ENCODE measurements around the gene VMAC. TPM values are rescaled to one million over a fixed set of nuclear protein-coding genes. Genes with fewer than 3 reads are reported as not detected.

Gene VMAC
- total RNA-seq, 2 donors from 2014 or later = 5.9 TPM

DNA sequence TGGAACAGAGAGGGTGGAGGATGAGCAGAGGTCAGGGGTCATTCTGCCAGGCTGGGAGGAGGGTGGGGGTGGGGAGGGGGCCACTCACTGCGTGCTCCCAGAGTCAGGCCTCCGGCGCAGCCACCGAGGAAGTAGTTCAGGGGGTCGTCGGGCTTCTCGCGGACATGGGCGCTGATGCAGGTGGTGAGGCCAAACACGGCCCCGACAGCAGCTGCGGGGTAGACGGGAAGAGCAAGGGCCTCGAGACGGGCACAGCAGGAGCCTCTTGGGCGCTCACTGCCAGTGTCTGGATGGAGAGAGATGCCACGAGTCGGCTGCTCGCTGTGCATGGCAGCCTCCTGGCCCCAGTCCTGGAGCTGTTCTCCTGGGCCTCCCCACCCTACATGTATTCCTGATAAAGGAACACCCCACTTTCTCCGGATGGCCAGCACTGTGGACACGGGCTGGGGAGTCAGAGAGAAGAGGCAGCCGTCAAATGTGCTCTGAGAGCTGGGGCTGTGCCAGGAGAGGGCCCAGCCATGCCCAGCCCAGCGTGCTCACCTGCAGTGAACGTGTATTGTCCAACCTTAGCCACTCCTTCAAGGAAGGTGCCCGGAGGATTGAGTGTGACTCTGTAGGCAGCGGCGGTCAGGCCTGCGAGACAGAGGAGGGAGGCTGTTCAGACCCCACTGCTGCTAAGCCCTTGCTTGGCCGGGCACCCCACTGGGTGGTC, 8.2 kb upstream of the VMAC start:
- Mint-ChIP-seq H3K27ac (no peak overlapping the region), H3K36me3 (ENCODE audit: low read depth) (peaks cover 18% of the 10 kb centered on the region), H3K9me3 (no peaks in the 10 kb centered on the region), H3K4me1 (peaks cover 3% of the 10 kb centered on the region), H3K4me3 (no peak overlapping the region), H3K27me3 (ENCODE audit: insufficient read depth) (no peaks in the 10 kb centered on the region)
- no peaks in the 10 kb centered on the region for H3K9me3 ChIP-seq (ENCODE audit: control insufficient read depth, low read length)
- no peaks in the 10 kb centered on the region for H3K4me1 ChIP-seq (ENCODE audit: control insufficient read depth, insufficient read depth, low read length)
- no peak overlapping the region for H3K9ac ChIP-seq (ENCODE audit: extremely low read depth, low read length, poor library complexity, severe bottlenecking)
- TF ChIP-seq, protein P1, sequence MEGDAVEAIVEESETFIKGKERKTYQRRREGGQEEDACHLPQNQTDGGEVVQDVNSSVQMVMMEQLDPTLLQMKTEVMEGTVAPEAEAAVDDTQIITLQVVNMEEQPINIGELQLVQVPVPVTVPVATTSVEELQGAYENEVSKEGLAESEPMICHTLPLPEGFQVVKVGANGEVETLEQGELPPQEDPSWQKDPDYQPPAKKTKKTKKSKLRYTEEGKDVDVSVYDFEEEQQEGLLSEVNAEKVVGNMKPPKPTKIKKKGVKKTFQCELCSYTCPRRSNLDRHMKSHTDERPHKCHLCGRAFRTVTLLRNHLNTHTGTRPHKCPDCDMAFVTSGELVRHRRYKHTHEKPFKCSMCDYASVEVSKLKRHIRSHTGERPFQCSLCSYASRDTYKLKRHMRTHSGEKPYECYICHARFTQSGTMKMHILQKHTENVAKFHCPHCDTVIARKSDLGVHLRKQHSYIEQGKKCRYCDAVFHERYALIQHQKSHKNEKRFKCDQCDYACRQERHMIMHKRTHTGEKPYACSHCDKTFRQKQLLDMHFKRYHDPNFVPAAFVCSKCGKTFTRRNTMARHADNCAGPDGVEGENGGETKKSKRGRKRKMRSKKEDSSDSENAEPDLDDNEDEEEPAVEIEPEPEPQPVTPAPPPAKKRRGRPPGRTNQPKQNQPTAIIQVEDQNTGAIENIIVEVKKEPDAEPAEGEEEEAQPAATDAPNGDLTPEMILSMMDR (conservative IDR thresholded peaks at IDR 0.05) = no peak
- H3K27ac ChIP-seq (ENCODE audit: low read depth, low read length) = no peak overlapping the region
- H3K27me3 ChIP-seq (ENCODE audit: control insufficient read depth, insufficient read depth, low read length, poor library complexity, severe bottlenecking) = no peaks in the 10 kb centered on the region
- no peak overlapping the region for H3K4me3 ChIP-seq (ENCODE audit: low read length)
- WGBS, 2 experiments (ENCODE audit: insufficient coverage in 1 of 2, insufficient read length in 1 of 2) = 92 to 94% methylated on average over 11 to 29 of the region's 29 CpGs
- no peak for DNase-seq
- peaks cover 6% of the 10 kb centered on the region for H3K36me3 ChIP-seq (ENCODE audit: control insufficient read depth, insufficient read depth, low read length)

DNA sequence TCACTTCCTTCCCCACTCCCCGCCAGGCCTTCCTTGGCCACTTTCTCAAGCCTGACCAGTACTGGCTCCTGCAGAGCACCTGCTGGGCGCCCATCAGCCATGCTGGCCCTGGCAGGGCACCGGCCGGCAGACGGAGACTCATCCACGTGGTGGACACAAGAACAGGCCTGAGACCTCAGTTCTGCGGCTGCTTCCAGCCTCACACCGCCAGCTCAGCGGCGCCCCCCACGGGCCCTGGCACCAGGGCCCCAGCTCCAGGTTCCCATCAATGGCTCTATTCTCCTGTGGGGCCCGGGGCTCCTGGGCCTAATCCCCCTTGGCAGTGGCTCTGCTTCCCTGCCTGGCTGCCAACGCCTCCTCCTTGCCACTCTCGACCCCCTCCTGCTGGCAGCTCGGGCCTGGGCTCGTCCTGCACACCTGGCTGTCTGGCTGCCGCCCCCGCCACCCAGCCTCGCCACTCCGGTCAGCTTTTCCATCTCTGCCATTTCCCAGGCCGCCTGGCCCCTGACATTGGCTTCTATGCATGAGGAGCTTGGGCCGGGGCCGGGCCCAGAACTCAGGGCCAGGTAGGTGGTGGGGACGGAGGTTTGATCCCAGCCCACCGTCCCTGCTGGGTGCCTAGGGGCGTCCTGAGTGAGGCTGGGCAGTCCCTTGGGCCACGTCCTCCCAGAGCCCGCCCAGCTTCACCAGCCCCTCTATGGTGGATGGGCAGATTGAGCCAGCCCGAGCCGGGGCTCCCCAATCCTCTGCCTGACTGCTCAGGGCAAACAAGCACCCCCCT, 7.3 kb upstream of the VMAC start:
- H3K36me3 Mint-ChIP-seq (ENCODE audit: low read depth) = peaks cover 18% of the 10 kb centered on the region

GRCh38 chr19:5899728-5900526, 4.7 kb upstream of the VMAC start:
- no peaks in the 10 kb centered on the region for H3K4me1 ChIP-seq (ENCODE audit: control insufficient read depth, insufficient read depth, low read length)
- Mint-ChIP-seq H3K36me3 (ENCODE audit: low read depth) (peaks cover 18% of the 10 kb centered on the region), H3K9me3 (no peaks in the 10 kb centered on the region), H3K27ac (no peak overlapping the region), H3K4me3 (no peak overlapping the region), H3K27me3 (ENCODE audit: insufficient read depth) (no peaks in the 10 kb centered on the region), H3K4me1 (peaks cover 3% of the 10 kb centered on the region)
- WGBS, 2 experiments (ENCODE audit: insufficient coverage in 1 of 2, insufficient read length in 1 of 2) = 91 to 94% methylated on average over 9 to 13 of the region's 13 CpGs
- TF ChIP-seq, protein P1 (conservative IDR thresholded peaks at IDR 0.05) = no peak
- H3K27me3 ChIP-seq (ENCODE audit: control insufficient read depth, insufficient read depth, low read length, poor library complexity, severe bottlenecking) = no peaks in the 10 kb centered on the region
- H3K27ac ChIP-seq (ENCODE audit: low read depth, low read length) = no peak overlapping the region
- H3K36me3 ChIP-seq (ENCODE audit: control insufficient read depth, insufficient read depth, low read length) = peaks cover 6% of the 10 kb centered on the region
- DNase-seq = no peak
- no peak overlapping the region for H3K9ac ChIP-seq (ENCODE audit: extremely low read depth, low read length, poor library complexity, severe bottlenecking)
- no peaks in the 10 kb centered on the region for H3K9me3 ChIP-seq (ENCODE audit: control insufficient read depth, low read length)
- no peak overlapping the region for H3K4me3 ChIP-seq (ENCODE audit: low read length)

More for the DNA sequence above, 7.3 kb upstream of the VMAC start:
- Histone ChIP-seq H3K4me1 (ENCODE audit: control insufficient read depth, insufficient read depth, low read length) (no peaks in the 10 kb centered on the region), H3K27me3 (ENCODE audit: control insufficient read depth, insufficient read depth, low read length, poor library complexity, severe bottlenecking) (no peaks in the 10 kb centered on the region), H3K27ac (ENCODE audit: low read depth, low read length) (no peak overlapping the region), H3K4me3 (ENCODE audit: low read length) (no peak overlapping the region), H3K36me3 (ENCODE audit: control insufficient read depth, insufficient read depth, low read length) (peaks cover 6% of the 10 kb centered on the region), H3K9me3 (ENCODE audit: control insufficient read depth, low read length) (no peaks in the 10 kb centered on the region), H3K9ac (ENCODE audit: extremely low read depth, low read length, poor library complexity, severe bottlenecking) (no peak overlapping the region)
- Mint-ChIP-seq H3K4me3 (no peak overlapping the region), H3K9me3 (no peaks in the 10 kb centered on the region), H3K27ac (no peak overlapping the region), H3K4me1 (peaks cover under 1% of the 10 kb centered on the region), H3K27me3 (ENCODE audit: insufficient read depth) (no peaks in the 10 kb centered on the region)
- TF ChIP-seq, protein P1 (conservative IDR thresholded peaks at IDR 0.05) = peak; percentile 62
- DNase-seq = peak; percentile 76
- WGBS, 2 experiments (ENCODE audit: insufficient coverage in 1 of 2, insufficient read length in 1 of 2) = 92 to 94% methylated on average over 13 to 30 of the region's 30 CpGs
